HepG2 (cell line): ENCODE measurements around the gene TRA2B. TPM values are rescaled to one million over a fixed set of nuclear protein-coding genes. Genes with fewer than 3 reads are reported as not detected.
A peak's percentile ranks its signal among the peaks of the same experiment; 100 is the strongest.

ENCODE experiments used
- ARNT ChIP-seq: fragments of 450-650 bp; IDR thresholded peaks from 2 replicates; pipeline ENCODE4 v1.6.1; 2017
- BORCS8-MEF2B ChIP-seq: sonication (generic); formaldehyde crosslinking; IDR thresholded peaks from 2 replicates; pipeline ENCODE4 v1.8.0; 2022; ENCODE audit warnings: mild to moderate bottlenecking, missing genetic modification reagents
- FOXA3 ChIP-seq: IDR thresholded peaks from 2 replicates; pipeline ENCODE4 v1.6.1; 2016; ENCODE audit warnings: missing genetic modification reagents, missing compliant biosample characterization
- SIN3A ChIP-seq: IDR thresholded peaks from 2 replicates; pipeline ENCODE4 v1.6.1; 2011; ENCODE audit warnings: low read depth, mild to moderate bottlenecking, control low read depth, low read length, borderline replicate concordance
- THAP9 ChIP-seq: sonication (generic); formaldehyde crosslinking; IDR thresholded peaks from 2 replicates; pipeline ENCODE4; 2020; ENCODE audit warnings: missing genetic modification reagents, mild to moderate bottlenecking, borderline replicate concordance
- ZFP90 ChIP-seq: sonication (generic); formaldehyde crosslinking; IDR thresholded peaks from 2 replicates; pipeline ENCODE4 v1.8.0; 2022; ENCODE audit warnings: missing genetic modification reagents, mild to moderate bottlenecking, inconsistent platforms, borderline replicate concordance
- ZNF160 ChIP-seq: sonication (generic); formaldehyde crosslinking; IDR thresholded peaks from 2 replicates; pipeline ENCODE4 v1.8.0; 2022; ENCODE audit warnings: mild to moderate bottlenecking, inconsistent platforms, missing genetic modification reagents
- ZNF180 ChIP-seq: sonication (generic); formaldehyde crosslinking; IDR thresholded peaks from 2 replicates; pipeline ENCODE4 v1.4.0; 2020; ENCODE audit warnings: low read depth, missing genetic modification reagents, borderline replicate concordance
- ZNF253 ChIP-seq: sonication (generic); formaldehyde crosslinking; IDR thresholded peaks from 2 replicates; pipeline ENCODE4 v1.8.0; 2022; ENCODE audit warnings: mild to moderate bottlenecking, missing genetic modification reagents, borderline replicate concordance
- ZNF260 ChIP-seq: sonication (generic); formaldehyde crosslinking; IDR thresholded peaks from 2 replicates; pipeline ENCODE4 v1.4.0; 2020; ENCODE audit warnings: missing genetic modification reagents, low read depth, mild to moderate bottlenecking, borderline replicate concordance
- ZNF512 ChIP-seq: sonication (generic); formaldehyde crosslinking; IDR thresholded peaks from 2 replicates; pipeline ENCODE4 v1.4.0; 2020; ENCODE audit warnings: mild to moderate bottlenecking, missing genetic modification reagents
- ZNF589 ChIP-seq: sonication (generic); formaldehyde crosslinking; conservative IDR thresholded peaks from 2 replicates; pipeline ENCODE4 v1.8.0; 2022; ENCODE audit warnings: mild to moderate bottlenecking, moderate library complexity, missing genetic modification reagents
- ZNF646 ChIP-seq: sonication (generic); formaldehyde crosslinking; IDR thresholded peaks from 2 replicates; pipeline ENCODE4 v1.9.0; 2021; ENCODE audit warnings: mild to moderate bottlenecking, missing genetic modification reagents
- ZSCAN20 ChIP-seq: sonication (generic); formaldehyde crosslinking; IDR thresholded peaks from 2 replicates; pipeline ENCODE4 v1.4.0; 2020; ENCODE audit warnings: missing genetic modification reagents, mild to moderate bottlenecking, borderline replicate concordance
- polyA plus RNA-seq, 8 experiments: library from polyadenylated mRNA; depleted of rRNA in 3 of 8; stranded (reverse) in 7 of 8; unstranded in 1 of 8; fragments of >200 nt; fragmentation: Illumina TruSeq in 4 of 8; extraction: Trizol in 4 of 8; gene quantifications; 2 replicates each; pipeline versions ENCODE4 v1.2.1 to v1.2.3, GENCODE V29; 2011 to 2016; ENCODE audit warnings: low read depth in 4 of 8, missing spikeins in 1 of 8, mixed read lengths in 1 of 8; ENCODE audit not compliant: insufficient read depth in 1 of 8
- total RNA-seq, 5 experiments: library from RNA; depleted of rRNA; stranded (reverse); fragments of >200 nt; fragmentation: Illumina TruSeq; extraction: Trizol; gene quantifications; 2 replicates each; pipeline ENCODE4 v1.2.3, GENCODE V29; 2016; ENCODE audit warnings: low read depth in 1 of 5

The TRA2B gene
- total and polyA plus RNA-seq, 2 of the 13 experiments (the other 11 are each of a cell fraction or from before 2014, with no cell fraction given): 105 to 241 TPM

- TF ChIP-seq ZNF512 (CRISPR knock-in tag): no peak
- no peak for TF ChIP-seq ZNF646 (CRISPR knock-in tag)
- TF ChIP-seq FOXA3: no peak
- TF ChIP-seq ZFP90 (CRISPR knock-in tag): 0 out of 2 replicates have a peak, but pooled peaks have one; percentile 21
- no peak for TF ChIP-seq ZSCAN20 (CRISPR knock-in tag)
- no peak for TF ChIP-seq ZNF253 (CRISPR knock-in tag)
- TF ChIP-seq THAP9 (CRISPR knock-in tag): peak; percentile 35; the same call in 1 of the 2 replicates
- no peak for TF ChIP-seq ARNT
- TF ChIP-seq ZNF589 (CRISPR knock-in tag): no peak
- no peak for TF ChIP-seq ZNF180
- no peak for TF ChIP-seq ZNF160
- TF ChIP-seq ZNF260 (CRISPR knock-in tag): no peak
- TF ChIP-seq SIN3A: no peak
- no peak for TF ChIP-seq BORCS8-MEF2B
Observed at GRCh38 chr3:185983495-185984141, 45.8 kb upstream of the TRA2B start (continued).
